Esophagus squamous epithelium (tissue), 5 donors: ENCODE data around the gene ZNF469. TPM values are rescaled to one million over a fixed set of nuclear protein-coding genes. Genes with fewer than 3 reads are reported as not detected.

Experiments used
- DNase-seq: peaks from one replicate; lab custom pipeline; 2025; lab: John Stamatoyannopoulos, UW
- H3K27ac ChIP-seq, 4 donors: fragments of 200-600 bp; sonication (generic); one replicate each; pipeline ENCODE4 v1.5.1; 2016 to 2019; ENCODE audit warnings: mild to moderate bottlenecking in 1 of 4
- H3K27me3 ChIP-seq, 4 donors: fragments of 200-600 bp; sonication (generic); 1 replicate in 3 of 4; 2 replicates in 1 of 4; pipeline versions ENCODE4 v1.5.1 to v1.6.0; 2017 to 2021; ENCODE audit warnings: antibody characterized with exemption in 1 of 4
- H3K36me3 ChIP-seq, 3 donors: fragments of 200-600 bp; sonication (generic); one replicate each; pipeline ENCODE4 v1.5.1; 2016 to 2019
- H3K4me1 ChIP-seq, 3 donors: fragments of 200-600 bp; sonication (generic); one replicate each; pipeline ENCODE4 v1.5.1; 2017 to 2019
- H3K4me3 ChIP-seq, 4 donors: fragments of 200-600 bp; sonication (generic); 1 replicate in 3 of 4; 2 replicates in 1 of 4; pipeline ENCODE4 v1.5.1; 2016 to 2019; ENCODE audit warnings: mild to moderate bottlenecking in 2 of 4, moderate library complexity in 1 of 4
- H3K9me3 ChIP-seq, 3 donors: fragments of 200-600 bp; sonication (generic); one replicate each; pipeline ENCODE4 v1.5.1; 2016 to 2019
- POLR2A ChIP-seq, 4 donors: fragments of 450-650 bp; IDR thresholded peaks; one replicate each; pipeline ENCODE4 v1.6.1; 2017; ENCODE audit warnings: antibody characterized with exemption in 4 of 4, mild to moderate bottlenecking in 4 of 4, moderate library complexity in 3 of 4
- WGBS, 2 donors: methylation state at CpG; one replicate each; pipeline ENCODE4 v1.1.5; 2018; 5-methylcytosine and 5-hydroxymethylcytosine counted together
- intact Hi-C: fragments of 100-400 bp; cut with DNase I; formaldehyde crosslinking; loops from one replicate; pipeline ENCODE4 v1.15.0; 2022
- total RNA-seq, 4 donors: library from RNA; depleted of rRNA; stranded (reverse); fragments of >200 nt; gene quantifications; one replicate each; pipeline ENCODE4 v1.1.0, GENCODE V29; 2016
- TF ChIP-seq, protein P1 (sequence below), 6 experiments: fragments of 450-650 bp in 4 of 6; fragments of 200-600 bp in 2 of 6; sonication (generic) in 2 of 6; IDR thresholded peaks; one replicate each; pipeline ENCODE4 v1.5.1; 2016 to 2019; ENCODE audit warnings: antibody characterized with exemption in 6 of 6, mild to moderate bottlenecking in 4 of 6, moderate library complexity in 4 of 6
- donor health status: DM: yes; HTN: yes; CAD: no.

The ZNF469 gene
- total RNA-seq, 4 donors from 2014 or later: 0.26 to 0.57 (median 0.35) TPM

DNA sequence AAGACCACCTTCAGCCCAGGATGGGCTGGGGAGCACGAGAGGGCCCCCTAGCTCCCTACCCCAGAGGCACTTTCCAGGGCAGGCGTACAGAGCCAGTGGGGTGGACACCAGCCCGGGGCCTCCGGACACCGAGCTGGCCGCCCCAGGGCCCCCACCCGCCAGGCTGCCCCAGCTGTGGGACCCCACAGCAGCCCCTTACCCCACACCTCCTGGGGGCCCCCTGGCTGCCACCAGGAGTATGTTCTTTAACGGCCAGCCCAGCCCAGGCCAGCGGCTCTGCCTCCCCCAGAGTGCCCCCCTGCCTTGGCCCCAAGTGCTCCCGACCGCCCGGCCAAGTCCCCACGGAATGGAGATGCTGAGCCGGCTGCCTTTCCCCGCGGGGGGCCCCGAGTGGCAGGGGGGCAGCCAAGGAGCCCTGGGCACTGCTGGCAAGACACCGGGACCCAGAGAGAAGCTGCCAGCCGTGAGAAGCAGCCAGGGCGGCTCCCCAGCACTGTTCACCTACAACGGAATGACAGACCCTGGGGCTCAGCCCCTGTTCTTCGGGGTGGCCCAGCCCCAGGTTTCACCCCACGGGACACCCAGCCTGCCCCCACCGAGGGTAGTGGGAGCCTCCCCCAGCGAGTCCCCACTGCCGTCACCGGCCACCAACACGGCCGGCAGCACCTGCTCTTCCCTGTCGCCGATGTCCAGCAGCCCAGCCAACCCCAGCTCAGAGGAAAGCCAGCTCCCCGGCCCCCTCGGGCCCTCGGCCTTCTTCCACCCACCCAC, 46.0 kb downstream of the ZNF469 start:
- peaks cover 8 to 49% (median 12%) of the 10 kb centered on the region in 3 donors for H3K4me1 ChIP-seq
- no peak for DNase-seq
- WGBS, 2 donors: 75 to 87% methylated on average over 3 to 4 of the region's 34 CpGs
- H3K36me3 ChIP-seq: no peaks in the 10 kb centered on the region
- intact Hi-C loops: no loop called here
- H3K4me3 ChIP-seq: no peak overlapping the region
- peaks cover 0 to 81% (median 16%) of the 10 kb centered on the region in 4 donors for H3K27me3 ChIP-seq
- TF ChIP-seq, protein P1, sequence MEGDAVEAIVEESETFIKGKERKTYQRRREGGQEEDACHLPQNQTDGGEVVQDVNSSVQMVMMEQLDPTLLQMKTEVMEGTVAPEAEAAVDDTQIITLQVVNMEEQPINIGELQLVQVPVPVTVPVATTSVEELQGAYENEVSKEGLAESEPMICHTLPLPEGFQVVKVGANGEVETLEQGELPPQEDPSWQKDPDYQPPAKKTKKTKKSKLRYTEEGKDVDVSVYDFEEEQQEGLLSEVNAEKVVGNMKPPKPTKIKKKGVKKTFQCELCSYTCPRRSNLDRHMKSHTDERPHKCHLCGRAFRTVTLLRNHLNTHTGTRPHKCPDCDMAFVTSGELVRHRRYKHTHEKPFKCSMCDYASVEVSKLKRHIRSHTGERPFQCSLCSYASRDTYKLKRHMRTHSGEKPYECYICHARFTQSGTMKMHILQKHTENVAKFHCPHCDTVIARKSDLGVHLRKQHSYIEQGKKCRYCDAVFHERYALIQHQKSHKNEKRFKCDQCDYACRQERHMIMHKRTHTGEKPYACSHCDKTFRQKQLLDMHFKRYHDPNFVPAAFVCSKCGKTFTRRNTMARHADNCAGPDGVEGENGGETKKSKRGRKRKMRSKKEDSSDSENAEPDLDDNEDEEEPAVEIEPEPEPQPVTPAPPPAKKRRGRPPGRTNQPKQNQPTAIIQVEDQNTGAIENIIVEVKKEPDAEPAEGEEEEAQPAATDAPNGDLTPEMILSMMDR (IDR thresholded peaks at IDR 0.05): no peak
- no peak for TF ChIP-seq POLR2A (IDR thresholded peaks at IDR 0.05)
- H3K9me3 ChIP-seq: no peaks in the 10 kb centered on the region
- no peak overlapping the region for H3K27ac ChIP-seq

DNA sequence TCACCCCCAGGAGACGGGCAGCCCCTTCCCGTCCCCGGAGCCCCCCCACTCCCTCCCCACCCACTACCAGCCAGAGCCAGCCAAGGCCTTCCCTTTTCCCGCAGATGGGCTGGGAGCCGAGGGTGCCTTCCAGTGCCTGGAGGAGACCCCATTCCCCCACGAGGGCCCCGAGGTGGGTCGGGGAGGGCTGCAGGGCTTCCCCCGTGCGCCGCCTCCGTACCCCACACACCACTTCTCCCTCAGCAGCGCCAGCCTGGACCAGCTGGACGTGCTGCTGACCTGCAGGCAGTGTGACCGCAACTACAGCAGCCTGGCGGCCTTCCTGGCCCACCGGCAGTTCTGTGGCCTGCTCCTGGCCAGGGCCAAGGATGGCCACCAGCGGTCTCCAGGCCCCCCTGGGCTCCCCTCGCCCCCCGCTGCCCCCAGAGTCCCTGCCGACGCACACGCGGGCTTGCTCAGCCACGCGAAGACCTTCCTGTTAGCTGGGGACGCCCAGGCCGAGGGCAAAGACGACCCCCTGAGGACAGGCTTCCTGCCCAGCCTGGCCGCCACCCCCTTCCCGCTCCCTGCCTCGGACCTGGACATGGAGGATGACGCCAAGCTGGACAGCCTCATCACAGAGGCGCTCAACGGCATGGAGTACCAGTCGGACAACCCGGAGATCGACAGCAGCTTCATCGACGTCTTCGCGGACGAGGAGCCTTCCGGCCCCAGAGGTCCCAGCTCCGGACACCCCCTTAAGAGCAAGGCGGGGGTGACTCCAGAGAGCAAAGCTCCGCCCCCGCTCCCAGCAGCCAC, 46.8 kb downstream of the ZNF469 start:
- 82 to 83% methylated on average over 8 to 20 of the region's 48 CpGs for WGBS, 2 donors
- H3K4me1 ChIP-seq: peaks cover 8 to 41% (median 9%) of the 10 kb centered on the region in 3 donors
- H3K9me3 ChIP-seq: no peaks in the 10 kb centered on the region
- DNase-seq: no peak
- intact Hi-C loops: no loop called here
- H3K4me3 ChIP-seq: peak overlapping the region; percentile 28 to 61 (median 44)
- H3K36me3 ChIP-seq: no peaks in the 10 kb centered on the region
- no peak for TF ChIP-seq POLR2A (IDR thresholded peaks at IDR 0.05)
- TF ChIP-seq, protein P1 (IDR thresholded peaks at IDR 0.05): no peak
- H3K27ac ChIP-seq: peak overlapping the region in 2 of 4 donors; percentile 53 to 71
- peaks cover 0 to 83% (median 16%) of the 10 kb centered on the region in 4 donors for H3K27me3 ChIP-seq

DNA sequence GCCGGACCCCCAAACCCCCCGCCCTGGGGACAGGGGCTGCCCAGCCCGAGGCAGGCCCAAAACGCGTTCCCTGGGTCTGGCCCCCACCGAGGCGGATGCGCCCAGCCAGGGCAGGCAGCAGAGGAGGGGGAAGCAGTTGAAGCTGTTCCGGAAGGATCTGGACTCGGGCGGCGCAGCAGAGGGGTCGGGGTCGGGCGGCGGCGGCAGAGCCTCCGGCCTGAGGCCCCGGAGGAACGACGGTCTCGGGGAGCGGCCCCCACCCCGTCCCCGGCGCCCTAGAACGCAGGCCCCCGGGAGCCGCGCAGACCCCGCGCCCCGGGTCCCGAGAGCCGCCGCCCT, 47.4 kb downstream of the ZNF469 start:
- TF ChIP-seq, protein P1 (IDR thresholded peaks at IDR 0.05): no peak
- TF ChIP-seq POLR2A (IDR thresholded peaks at IDR 0.05): no peak
- Histone ChIP-seq H3K4me1 (peaks cover 7 to 35% (median 8%) of the 10 kb centered on the region in 3 donors), H3K27me3 (peaks cover 0 to 78% (median 16%) of the 10 kb centered on the region in 4 donors), H3K9me3 (no peaks in the 10 kb centered on the region), H3K27ac (peak overlapping the region in 2 of 4 donors; percentile 53 to 71), H3K36me3 (no peaks in the 10 kb centered on the region), H3K4me3 (peak overlapping the region; percentile 28 to 61 (median 44))
- WGBS, 2 donors: no CpG with 5 or more reads among the region's 36 CpGs
- intact Hi-C loops: no loop called here
- DNase-seq: no peak

DNA sequence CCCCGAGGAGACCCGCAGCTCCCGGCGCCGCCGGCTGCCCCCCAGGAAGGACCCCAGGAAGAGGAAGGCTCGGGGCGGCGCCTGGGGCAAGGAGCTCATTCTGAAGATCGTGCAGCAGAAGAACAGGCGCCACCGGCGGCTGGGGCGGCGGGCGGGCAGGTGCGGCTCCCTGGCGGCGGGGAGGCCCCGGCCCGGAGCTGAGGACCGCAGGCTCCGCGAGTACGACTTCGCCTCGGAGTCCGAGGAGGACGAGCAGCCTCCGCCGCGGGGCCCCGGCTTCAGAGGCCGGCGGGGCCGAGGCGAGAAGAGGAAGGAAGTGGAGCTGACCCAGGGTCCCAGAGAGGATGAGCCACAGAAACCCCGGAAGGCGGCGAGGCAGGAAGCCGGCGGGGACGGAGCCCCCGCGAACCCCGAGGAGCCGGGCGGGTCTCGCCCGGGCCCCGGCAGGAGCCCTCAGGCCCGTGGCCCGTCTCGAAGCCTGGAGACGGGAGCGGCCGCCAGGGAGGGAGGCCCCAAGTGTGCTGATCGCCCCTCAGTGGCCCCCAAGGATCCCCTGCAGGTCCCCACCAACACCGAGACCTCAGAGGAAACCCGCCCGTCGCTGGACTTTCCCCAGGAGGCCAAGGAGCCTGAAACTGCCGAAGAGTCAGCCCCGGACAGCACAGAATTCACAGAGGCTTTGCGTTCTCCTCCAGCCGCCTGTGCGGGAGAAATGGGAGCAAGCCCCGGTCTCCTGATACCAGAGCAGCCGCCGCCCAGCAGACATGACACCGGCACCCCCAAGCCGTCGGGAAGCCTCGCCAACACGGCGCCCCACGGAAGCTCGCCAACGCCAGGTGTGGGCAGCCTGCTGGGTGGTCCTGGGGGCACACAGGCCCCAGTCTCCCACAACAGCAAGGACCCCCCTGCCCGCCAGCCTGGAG, 48.0 kb downstream of the ZNF469 start:
- Histone ChIP-seq H3K27me3 (peaks cover 0 to 78% (median 16%) of the 10 kb centered on the region in 4 donors), H3K27ac (peak overlapping the region in 3 of 4 donors; percentile 30 to 71 (median 53)), H3K36me3 (no peaks in the 10 kb centered on the region), H3K9me3 (no peaks in the 10 kb centered on the region), H3K4me1 (peaks cover 7 to 30% (median 8%) of the 10 kb centered on the region in 3 donors), H3K4me3 (peak overlapping the region; percentile 28 to 61 (median 44))
- intact Hi-C loops: no loop called here
- no peak for TF ChIP-seq POLR2A (IDR thresholded peaks at IDR 0.05)
- TF ChIP-seq, protein P1 (IDR thresholded peaks at IDR 0.05): no peak
- no peak for DNase-seq
- WGBS, 2 donors: 3% methylated on average over 6 of the region's 80 CpGs; no CpG with 5 or more reads in 1 of the 2 donors
